GM18526 (cell line): ENCODE results near the gene KYNU.

ENCODE experiments used
- POLR2A ChIP-seq: IDR thresholded peaks from 3 replicates; pipeline ENCODE4 v1.6.1; 2011; ENCODE audit not compliant: insufficient read length; ENCODE audit errors: extremely low read depth

The KYNU gene

DNA sequence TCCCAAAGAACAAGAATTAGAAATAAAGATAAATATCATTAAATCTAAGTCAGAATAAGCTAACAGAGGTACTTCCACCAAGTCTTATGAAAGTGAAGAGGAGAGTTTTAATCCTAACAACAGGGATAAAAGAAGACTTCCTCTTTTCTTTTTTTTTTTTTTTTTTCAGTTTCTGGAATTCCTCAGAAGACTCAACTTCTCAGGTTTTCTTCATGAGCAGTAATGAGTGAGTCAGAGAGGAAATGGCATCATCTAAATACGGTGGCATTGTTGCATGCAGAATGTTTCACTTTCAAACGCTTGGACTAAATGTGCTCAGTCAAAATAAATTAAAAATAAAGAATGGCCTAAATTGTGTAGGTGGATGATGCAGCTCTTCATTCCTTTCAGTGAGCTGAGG, 206.2 kb downstream of the KYNU start:
- TF ChIP-seq POLR2A: no peak

DNA sequence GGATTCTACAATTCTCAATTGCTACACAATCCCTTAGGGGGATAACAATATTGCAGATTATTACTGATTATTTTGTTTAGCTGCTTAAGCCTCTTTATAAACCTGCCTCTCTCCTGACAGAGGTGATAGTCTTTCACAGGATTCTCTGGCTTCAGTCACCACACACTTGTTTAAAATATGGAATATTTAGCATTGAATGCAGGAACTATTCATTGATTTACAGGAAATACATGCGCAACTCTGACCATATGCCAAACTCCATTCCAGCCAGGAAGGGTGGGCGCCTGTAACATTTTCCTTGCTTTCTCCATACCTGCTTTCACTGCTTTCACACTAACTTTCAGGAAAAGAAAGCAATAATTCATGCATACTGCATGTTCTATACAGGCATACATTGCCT, 207.0 kb downstream of the KYNU start:
- no peak for TF ChIP-seq POLR2A

DNA sequence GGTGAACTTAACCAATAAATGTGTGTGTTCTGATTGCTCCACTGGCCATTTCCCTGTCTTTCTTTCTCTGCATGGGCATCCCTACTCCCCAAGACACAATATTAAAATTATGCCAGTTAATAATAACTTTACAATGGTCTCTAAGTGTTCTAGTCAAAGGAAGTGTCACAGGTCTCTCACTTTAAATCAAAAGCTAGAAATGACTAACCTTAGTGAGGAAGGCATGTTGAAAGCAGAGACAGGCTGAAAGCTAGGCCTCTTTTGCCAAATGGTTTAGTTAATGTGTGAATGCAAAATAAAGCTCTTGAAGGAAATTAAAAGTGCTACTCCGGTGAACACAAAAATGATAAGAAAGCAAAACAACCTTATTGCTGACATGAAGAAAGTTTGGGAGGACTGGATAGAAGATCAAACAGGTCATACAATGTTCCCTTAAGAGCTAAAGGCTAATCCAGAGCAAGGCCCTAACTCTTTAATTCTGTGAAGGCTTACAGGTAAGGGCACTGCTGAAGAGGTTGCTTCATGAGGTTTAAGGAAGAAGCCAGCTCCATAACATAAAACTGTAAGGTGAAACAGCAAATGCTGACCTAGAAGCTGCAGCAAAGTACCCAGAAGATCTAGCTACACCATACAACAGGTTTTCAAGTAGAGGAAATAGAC, 207.8 kb downstream of the KYNU start:
- no peak for TF ChIP-seq POLR2A

DNA sequence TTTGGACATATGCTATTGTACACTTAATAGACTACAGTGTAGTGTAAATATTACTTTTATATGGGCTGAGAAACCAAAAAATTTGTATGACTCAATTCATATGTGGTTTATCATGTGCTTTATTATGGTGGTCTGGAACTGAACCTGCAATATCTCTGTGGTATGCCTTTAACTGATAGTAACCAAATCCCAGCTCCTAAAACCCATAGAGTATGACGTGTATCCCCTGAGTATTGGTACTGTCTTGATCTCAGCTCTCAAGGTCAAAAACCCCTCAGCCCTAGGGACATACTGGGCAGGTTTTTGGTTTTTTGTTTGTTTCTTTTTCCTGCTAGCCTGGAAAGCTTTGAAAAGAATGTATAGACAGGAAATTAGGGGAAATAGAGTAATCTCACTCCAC, 209.6 kb downstream of the KYNU start:
- no peak for TF ChIP-seq POLR2A

DNA sequence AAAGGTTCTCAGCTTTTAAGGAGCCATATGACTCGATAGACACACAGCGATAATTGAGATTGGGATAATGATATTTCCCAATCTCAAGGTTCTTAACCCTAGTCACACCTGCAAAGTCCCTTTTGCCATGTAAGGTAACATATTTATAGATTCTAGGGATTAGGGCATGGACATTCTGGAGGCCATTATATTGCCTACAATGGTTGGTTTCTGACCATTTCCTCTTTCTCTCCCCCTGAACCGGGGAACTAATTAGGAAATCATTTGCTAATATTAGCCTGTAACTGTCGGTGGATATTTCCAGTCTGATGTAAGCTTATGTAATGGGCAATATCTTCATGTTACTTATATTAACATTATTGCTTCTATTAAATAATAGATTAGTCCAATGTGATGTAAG, 210.9 kb downstream of the KYNU start:
- no peak for TF ChIP-seq POLR2A
